ENCODE measurements around the gene NOC3L.

NOC3L gene

DNA sequence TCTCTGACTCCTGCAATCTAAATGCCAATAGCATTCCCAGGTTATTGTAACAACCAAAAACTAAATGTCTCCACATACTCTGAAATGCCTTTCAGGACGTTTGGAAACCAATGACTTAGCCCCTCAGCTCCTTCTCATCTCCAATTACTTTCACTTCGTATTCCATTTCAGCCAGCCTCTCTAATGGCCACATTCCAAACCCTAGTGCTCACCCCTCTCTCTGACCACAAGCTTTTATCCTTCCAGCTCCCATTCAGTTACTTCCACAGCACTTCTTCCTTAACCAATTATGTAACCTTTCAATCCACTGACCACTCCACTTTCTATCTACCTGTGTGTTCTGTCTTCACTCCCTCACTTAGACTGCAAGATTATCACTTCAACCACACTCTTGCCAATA is 4.3 kb downstream of the NOC3L start (continued):
- TF ChIP-seq PATZ1 (tag by site-specific recombination; IDR thresholded peaks at IDR 0.05): peak; percentile 20; the same call in 1 of the 2 replicates
- TF ChIP-seq ZNF521 (tag by site-specific recombination; IDR thresholded peaks at IDR 0.05): no peak
- no peak for TF ChIP-seq YY2 (tag by site-specific recombination; IDR thresholded peaks at IDR 0.05)
- no peak for TF ChIP-seq ZNF133 (tag by site-specific recombination; IDR thresholded peaks at IDR 0.05)
- TF ChIP-seq, protein P1, sequence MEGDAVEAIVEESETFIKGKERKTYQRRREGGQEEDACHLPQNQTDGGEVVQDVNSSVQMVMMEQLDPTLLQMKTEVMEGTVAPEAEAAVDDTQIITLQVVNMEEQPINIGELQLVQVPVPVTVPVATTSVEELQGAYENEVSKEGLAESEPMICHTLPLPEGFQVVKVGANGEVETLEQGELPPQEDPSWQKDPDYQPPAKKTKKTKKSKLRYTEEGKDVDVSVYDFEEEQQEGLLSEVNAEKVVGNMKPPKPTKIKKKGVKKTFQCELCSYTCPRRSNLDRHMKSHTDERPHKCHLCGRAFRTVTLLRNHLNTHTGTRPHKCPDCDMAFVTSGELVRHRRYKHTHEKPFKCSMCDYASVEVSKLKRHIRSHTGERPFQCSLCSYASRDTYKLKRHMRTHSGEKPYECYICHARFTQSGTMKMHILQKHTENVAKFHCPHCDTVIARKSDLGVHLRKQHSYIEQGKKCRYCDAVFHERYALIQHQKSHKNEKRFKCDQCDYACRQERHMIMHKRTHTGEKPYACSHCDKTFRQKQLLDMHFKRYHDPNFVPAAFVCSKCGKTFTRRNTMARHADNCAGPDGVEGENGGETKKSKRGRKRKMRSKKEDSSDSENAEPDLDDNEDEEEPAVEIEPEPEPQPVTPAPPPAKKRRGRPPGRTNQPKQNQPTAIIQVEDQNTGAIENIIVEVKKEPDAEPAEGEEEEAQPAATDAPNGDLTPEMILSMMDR (tag by site-specific recombination; IDR thresholded peaks at IDR 0.05): no peak
- TF ChIP-seq ZBTB48 (tag by site-specific recombination; IDR thresholded peaks at IDR 0.05): no peak
- no peak for TF ChIP-seq HOXD13 (CRISPR knock-in tag; IDR thresholded peaks at IDR 0.05; ENCODE audit: borderline replicate concordance)
- TF ChIP-seq, protein P2, sequence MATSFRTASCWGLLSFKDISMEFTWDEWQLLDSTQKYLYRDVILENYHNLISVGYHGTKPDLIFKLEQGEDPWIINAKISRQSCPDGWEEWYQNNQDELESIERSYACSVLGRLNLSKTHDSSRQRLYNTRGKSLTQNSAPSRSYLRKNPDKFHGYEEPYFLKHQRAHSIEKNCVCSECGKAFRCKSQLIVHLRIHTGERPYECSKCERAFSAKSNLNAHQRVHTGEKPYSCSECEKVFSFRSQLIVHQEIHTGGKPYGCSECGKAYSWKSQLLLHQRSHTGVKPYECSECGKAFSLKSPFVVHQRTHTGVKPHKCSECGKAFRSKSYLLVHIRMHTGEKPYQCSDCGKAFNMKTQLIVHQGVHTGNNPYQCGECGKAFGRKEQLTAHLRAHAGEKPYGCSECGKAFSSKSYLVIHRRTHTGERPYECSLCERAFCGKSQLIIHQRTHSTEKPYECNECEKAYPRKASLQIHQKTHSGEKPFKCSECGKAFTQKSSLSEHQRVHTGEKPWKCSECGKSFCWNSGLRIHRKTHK (tag by site-specific recombination; IDR thresholded peaks at IDR 0.05): no peak
- no peak for TF ChIP-seq ZSCAN4 (tag by site-specific recombination; IDR thresholded peaks at IDR 0.05)
- no peak for TF ChIP-seq ZNF664 (tag by site-specific recombination; IDR thresholded peaks at IDR 0.05)
- TF ChIP-seq BCL11A (tag by site-specific recombination; IDR thresholded peaks at IDR 0.05; ENCODE audit: low read depth): peak; percentile 42; the same call in 1 of the 2 replicates
- TF ChIP-seq, protein P3, sequence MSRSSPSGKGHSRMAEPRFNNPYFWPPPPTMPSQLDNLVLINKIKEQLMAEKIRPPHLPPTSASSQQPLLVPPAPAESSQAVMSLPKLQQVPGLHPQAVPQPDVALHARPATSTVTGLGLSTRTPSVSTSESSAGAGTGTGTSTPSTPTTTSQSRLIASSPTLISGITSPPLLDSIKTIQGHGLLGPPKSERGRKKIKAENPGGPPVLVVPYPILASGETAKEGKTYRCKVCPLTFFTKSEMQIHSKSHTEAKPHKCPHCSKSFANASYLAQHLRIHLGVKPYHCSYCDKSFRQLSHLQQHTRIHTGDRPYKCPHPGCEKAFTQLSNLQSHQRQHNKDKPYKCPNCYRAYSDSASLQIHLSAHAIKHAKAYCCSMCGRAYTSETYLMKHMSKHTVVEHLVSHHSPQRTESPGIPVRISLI (tag by site-specific recombination; IDR thresholded peaks at IDR 0.05): no peak
- TF ChIP-seq ZNF366 (tag by site-specific recombination; conservative IDR thresholded peaks at IDR 0.05): peak; percentile 93
- no peak for TF ChIP-seq ZNF654 (tag by site-specific recombination; IDR thresholded peaks at IDR 0.05; ENCODE audit: low read depth)
- TF ChIP-seq ZNF274 (IDR thresholded peaks at IDR 0.05; ENCODE audit: low read length): no peak
- no peak for TF ChIP-seq ZNF274 (tag by site-specific recombination; IDR thresholded peaks at IDR 0.05; ENCODE audit: borderline replicate concordance)
- TF ChIP-seq ZSCAN16 (tag by site-specific recombination; IDR thresholded peaks at IDR 0.05): no peak
- TF ChIP-seq BCL11B (tag by site-specific recombination; IDR thresholded peaks at IDR 0.05; ENCODE audit: low read depth): no peak
- TF ChIP-seq, protein P4, sequence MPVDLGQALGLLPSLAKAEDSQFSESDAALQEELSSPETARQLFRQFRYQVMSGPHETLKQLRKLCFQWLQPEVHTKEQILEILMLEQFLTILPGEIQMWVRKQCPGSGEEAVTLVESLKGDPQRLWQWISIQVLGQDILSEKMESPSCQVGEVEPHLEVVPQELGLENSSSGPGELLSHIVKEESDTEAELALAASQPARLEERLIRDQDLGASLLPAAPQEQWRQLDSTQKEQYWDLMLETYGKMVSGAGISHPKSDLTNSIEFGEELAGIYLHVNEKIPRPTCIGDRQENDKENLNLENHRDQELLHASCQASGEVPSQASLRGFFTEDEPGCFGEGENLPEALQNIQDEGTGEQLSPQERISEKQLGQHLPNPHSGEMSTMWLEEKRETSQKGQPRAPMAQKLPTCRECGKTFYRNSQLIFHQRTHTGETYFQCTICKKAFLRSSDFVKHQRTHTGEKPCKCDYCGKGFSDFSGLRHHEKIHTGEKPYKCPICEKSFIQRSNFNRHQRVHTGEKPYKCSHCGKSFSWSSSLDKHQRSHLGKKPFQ (tag by site-specific recombination; IDR thresholded peaks at IDR 0.05): no peak
- no peak for TF ChIP-seq ZNF837 (tag by site-specific recombination; IDR thresholded peaks at IDR 0.05)
- no peak for TF ChIP-seq ZNF416 (tag by site-specific recombination; IDR thresholded peaks at IDR 0.05)
- TF ChIP-seq ZNF433 (tag by site-specific recombination; IDR thresholded peaks at IDR 0.05; ENCODE audit: low read depth): no peak
- TF ChIP-seq ZNF140 (tag by site-specific recombination; IDR thresholded peaks at IDR 0.05): no peak
- TF ChIP-seq TCF7L2 (IDR thresholded peaks at IDR 0.05; ENCODE audit: borderline replicate concordance, low read depth, low read length): no peak
- no peak for TF ChIP-seq MYNN (tag by site-specific recombination; IDR thresholded peaks at IDR 0.05; ENCODE audit: borderline replicate concordance)
- TF ChIP-seq ZNF600 (tag by site-specific recombination; IDR thresholded peaks at IDR 0.05): peak; percentile 100
- peak; percentile 87 for TF ChIP-seq OSR2 (tag by site-specific recombination; IDR thresholded peaks at IDR 0.05)
- peak; percentile 68; the same call in 1 of the 2 replicates for TF ChIP-seq INSM2 (tag by site-specific recombination; IDR thresholded peaks at IDR 0.05)
- TF ChIP-seq ZBTB8A (tag by site-specific recombination; IDR thresholded peaks at IDR 0.05): no peak
- peak; percentile 96 for TF ChIP-seq PRDM1 (tag by site-specific recombination; IDR thresholded peaks at IDR 0.05)
- TF ChIP-seq FEZF1 (tag by site-specific recombination; IDR thresholded peaks at IDR 0.05): 0 out of 2 replicates have a peak, but pooled peaks have one; percentile 12
- TF ChIP-seq GLI4 (tag by site-specific recombination; IDR thresholded peaks at IDR 0.05): no peak

Measured in HEK293 (cell line).